ENCODE measurements around the gene CTNS.
"Not testable (repeated sequence)": the region's sequence is repeated elsewhere in the genome, so short reads cannot be mapped to it uniquely, and the experiment has no call there.

The CTNS gene

DNA sequence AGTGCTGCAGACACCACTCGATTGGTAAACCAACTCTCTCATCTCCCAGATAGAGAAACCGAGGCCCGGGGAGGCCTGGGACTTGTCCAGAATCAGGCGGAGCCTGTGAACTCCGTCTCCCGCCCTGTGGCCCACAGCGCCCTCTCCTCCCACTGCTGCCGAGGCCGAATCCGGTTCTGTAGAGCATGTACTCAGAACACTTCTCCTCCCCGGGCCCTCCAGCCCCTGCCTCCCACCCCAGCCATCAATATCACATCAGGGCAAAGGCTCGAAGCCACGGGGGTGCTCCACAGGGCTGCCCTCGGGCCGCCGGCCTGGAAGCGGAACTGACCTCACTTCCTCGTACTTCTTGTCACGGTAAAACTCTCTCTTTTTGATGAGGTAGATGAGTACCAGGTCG, 45.0 kb downstream of the CTNS start:
- DNase-seq, result no peak

DNA sequence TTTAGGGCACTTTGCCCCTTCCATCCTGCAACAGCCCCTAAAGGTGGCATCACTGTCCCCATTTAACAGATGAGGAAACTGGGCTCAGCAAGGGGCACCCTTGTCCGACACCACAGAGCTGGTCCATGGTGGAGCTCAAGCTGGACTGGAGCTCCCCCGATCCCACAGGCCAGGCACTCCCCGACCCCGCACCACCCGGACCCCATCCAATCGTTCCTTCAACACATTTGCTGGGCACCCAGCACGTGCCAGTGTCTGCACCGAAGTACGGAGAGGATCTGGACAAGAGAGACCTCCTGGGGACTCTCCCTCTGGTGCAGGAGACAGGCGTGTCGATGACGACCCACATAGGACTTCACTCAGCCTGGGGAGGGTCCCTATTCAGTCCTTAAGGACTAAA, 45.5 kb downstream of the CTNS start:
- DNase-seq, result no peak

- peak in 2 of 51 donors; percentile 2 to 16 for DNase-seq
These were observed 46.5 kb downstream of the CTNS start for GRCh38 chr17:3683054-3683511.

DNA sequence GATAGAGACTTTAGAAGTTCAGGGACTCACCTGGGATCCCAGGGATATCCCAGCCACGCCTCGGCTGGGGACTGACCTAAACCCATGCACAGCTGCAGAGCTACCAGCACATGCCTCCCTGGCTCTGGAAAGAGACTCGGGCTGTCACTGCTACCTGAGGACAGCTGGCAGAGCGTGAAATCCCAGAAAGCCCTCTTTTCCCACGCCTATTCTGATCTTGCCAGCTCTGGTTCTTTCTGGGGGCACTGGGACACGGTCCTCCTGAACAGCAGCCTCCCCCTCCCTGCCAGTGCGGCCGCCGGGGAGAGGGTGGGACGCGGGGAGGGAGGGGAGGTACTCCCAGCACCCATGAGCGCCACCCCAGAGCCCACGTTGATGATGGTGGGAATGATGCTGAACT, 48.6 kb downstream of the CTNS start:
- DNase-seq, result no peak

- peak in 1 of 51 donors; percentile 18 for DNase-seq
These were observed 51.5 kb downstream of the CTNS start for GRCh38 chr17:3688027-3688553.

DNA sequence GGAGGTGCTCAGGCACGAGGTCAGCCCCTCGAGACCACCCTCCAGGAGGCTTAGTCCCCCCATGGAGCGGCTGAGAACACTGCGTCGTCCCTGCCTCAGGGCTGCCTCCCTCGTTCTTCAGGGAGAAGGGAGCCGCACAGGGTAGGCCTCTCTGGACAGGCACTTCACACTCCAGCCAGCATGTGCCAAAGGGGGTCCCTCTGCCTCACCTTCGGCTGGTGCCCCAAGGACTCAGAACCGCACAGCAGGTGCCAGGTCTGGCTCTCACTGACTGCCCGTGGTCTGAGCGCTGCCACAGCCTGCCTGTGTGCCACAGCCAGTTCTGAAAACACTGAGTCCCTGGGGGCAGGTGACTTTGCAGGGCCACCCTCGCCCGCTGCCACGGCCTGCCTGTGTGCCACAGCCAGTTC, 52.3 kb downstream of the CTNS start:
- no peak for DNase-seq

DNA sequence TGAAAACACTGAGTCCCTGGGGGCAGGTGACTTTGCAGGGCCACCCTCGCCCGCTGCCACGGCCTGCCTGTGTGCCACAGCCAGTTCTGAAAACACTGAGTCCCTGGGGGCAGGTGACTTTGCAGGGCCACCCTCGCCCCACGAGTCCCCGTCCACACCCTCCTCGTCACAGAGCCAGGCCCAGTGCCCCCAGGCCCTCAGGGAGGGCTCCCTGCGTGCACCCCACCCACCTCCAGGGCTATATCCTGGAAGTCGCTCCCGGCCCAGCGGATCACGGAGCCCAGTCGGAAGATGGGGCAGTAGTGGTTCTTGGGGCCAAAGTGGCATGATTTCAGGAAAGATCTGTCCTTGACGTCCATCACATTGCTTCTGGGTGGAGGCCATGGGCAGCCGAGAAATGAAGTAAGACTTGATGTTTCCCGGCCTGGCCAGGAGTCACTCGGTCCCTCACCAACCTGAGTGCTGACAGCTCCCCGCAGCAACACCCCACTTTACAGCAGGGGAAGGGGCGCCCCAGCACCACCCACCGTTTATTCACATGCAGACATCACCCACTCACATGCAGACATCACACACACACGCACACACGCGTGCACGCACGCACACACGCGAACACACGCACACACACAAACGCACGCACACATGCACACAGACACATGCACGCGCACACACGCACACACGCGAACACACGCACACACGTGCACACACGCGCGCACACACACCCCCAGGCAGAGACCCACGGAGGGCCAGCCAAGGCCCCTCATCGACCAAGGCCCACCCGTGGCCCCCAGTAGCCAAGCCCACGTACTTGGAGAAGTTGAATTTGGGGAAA, 52.9 kb downstream of the CTNS start:
- DNase-seq, result no peak

GRCh38 chr17:3690094-3690715, 53.6 kb downstream of the CTNS start:
- no peak for DNase-seq

DNA sequence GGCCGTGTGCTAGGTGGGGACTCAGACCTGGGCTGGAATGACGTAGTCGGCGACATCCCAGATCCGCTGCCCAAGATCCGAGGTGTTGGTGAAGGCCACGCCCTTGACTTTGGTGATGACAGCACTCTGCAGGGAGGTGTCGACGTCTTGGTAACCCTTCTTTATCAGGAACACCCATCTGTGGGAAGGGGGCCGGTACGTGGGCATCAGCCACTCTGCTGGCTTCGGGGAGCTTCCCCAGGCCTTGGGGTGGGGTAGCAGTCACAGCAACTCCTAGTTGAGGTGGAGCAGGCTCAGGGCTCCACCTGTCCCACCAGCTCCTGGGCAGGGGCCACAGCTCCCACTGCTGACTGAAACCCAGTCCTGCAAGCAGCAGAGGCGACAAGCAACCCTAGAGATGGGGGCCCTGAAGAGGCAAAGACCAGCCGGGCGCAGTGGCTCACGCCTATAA, 55.1 kb downstream of the CTNS start:
- no peak for DNase-seq

- DNase-seq, result no peak
These were observed 55.8 kb downstream of the CTNS start for GRCh38 chr17:3692346-3692745.

GRCh38 chr17:3693141-3693540, 56.6 kb downstream of the CTNS start:
- DNase-seq, result no peak

DNA sequence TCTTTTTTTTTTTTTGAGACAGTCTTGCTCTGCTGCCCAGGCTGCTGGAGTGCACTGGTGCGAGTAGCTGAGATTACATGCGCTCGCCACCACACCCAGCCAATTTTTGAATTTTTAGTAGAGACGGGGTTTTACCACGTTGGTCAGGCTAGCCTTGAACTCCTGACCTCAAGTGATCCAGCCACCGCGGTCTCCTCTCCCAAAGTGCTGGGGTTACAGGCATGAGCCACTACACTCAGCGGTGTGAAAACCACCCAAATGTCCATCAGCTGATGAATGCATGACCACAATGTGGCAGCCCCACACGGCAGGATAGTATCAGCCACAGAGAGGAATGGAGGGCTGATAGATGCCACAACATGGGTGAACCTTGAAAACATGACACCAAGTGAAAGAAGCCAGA, 57.3 kb downstream of the CTNS start:
- DNase-seq, result no peak

DNA sequence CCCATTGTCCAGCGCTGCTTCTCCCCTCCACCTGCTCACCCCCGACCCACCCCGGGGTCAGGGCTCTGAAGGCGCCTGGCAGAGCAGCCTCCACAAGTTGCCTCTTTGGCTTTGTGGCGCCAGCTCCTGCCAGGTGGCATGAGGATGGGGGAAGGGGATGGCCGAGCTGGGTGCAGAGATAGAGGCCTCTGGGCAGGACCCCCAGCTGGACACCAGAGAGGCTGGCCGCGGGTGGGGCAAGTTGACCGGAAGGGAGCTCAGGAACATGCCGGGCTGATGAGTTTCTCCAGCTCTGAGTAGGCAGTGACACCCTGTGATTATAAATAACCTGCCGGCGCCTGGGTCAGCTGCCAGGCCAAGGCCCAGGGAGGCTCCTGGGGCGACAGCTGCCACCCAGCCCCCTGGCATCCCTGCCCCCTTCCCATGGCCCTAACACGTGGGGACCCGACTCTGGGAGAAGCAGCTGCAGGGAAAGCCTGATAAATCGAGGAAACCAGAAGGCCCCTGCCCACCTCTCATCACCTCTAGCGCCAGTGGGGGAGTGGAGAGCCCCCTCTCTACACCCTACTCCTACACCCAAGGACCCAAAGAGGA, 58.7 kb downstream of the CTNS start:
- DNase-seq, result no peak

GRCh38 chr17:3695723-3696411, 59.3 kb downstream of the CTNS start, which contains the start of gene P2RX5:
TSS of gene P2RX5 (minus strand) at chr17:3696155. CDS start at chr17:3696005, 150 bp downstream.
- peak in 2 of 51 donors; percentile 27 to 44 for DNase-seq

GRCh38 chr17:3697103-3697476, 60.5 kb downstream of the CTNS start:
- DNase-seq, result peak in 1 of 51 donors; percentile 45

DNA sequence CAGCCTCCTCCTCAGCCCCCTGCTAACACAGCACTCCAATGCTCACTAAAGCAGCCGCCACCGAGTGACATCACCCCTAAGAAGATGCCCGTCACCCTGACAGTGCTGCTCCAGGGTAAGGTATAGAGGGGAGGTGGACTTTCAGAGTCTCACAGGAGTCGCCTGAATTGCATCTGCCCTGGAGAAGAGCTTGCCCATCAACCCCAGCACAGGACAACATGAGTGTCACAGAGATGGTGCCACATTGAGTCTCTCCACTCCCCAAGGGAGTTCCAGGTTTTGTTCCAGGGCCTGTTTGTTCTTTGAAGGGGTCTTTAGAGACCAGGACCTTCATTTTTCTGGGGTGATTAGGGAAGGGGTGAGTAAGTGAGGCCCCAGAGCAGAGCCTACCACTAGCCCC, 61.6 kb downstream of the CTNS start:
- DNase-seq, result no peak

- no peak for DNase-seq
These were observed 63.4 kb downstream of the CTNS start for GRCh38 chr17:3699951-3700350.

DNA sequence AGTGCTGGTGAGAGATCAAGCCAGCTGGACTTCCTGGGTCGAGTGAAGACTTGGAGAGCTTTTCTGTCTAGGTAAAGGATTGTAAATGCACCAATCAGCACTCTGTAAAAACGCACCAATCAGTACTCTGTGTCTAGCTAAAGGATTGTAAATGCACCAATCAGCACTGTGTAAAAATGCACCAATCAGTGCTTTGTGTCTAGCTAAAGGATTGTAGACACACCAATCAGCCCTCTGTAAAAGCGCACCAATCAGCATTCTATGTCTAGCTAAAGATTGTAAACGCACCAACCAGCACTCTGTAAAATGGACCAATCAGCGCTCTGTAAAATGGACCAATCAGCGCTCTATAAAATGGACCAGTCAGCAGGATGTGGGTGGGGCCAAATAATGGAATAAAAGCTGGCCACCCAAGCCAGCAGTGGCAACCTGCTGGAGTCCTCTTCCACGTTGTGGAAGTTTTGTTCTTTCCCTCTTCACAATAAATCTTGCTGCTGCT, 65.5 kb downstream of the CTNS start:
- DNase-seq, result not testable (repeated sequence)

GRCh38 chr17:3704931-3705717, 68.6 kb downstream of the CTNS start:
- no peak for DNase-seq

DNA sequence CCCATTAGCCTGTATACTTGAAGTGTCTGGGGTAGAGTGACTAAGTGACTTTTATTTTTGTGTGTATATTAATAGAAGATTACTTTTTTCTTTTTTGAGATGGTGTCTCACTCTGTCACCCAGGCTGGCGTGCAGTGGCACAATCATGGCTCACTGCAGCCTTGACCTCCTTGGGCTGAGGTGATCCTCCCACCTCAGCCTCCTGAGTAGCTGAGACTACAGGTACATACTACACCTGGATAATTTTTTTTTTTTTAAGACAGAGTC, 69.1 kb downstream of the CTNS start:
- not testable (repeated sequence) for DNase-seq

GRCh38 chr17:3708366-3708765, 71.8 kb downstream of the CTNS start:
- no peak for DNase-seq

Measured in hypothalamus (tissue), 51 donors.